Coronary artery (tissue), 2 donors: Measurements from ENCODE around the gene TRAT1.

Experiments used
- DNase-seq: peaks from one replicate; pipeline ENCODE4 v3.0.0-alpha.2; 2017; ENCODE audit warnings: low spot score
- H3K27ac ChIP-seq, 2 donors: fragments of 200-600 bp; sonication (generic); one replicate each; pipeline ENCODE4 v1.5.1; 2016 to 2019
- H3K4me3 ChIP-seq: fragments of 200-600 bp; sonication (generic); 2 replicates; pipeline ENCODE4 v1.5.1; 2016; ENCODE audit warnings: mild to moderate bottlenecking, moderate library complexity
- TF ChIP-seq, protein P1 (sequence below): fragments of 200-600 bp; sonication (generic); IDR thresholded peaks from one replicate; pipeline ENCODE4 v1.5.1; 2019; ENCODE audit warnings: antibody characterized with exemption

The TRAT1 gene

DNA sequence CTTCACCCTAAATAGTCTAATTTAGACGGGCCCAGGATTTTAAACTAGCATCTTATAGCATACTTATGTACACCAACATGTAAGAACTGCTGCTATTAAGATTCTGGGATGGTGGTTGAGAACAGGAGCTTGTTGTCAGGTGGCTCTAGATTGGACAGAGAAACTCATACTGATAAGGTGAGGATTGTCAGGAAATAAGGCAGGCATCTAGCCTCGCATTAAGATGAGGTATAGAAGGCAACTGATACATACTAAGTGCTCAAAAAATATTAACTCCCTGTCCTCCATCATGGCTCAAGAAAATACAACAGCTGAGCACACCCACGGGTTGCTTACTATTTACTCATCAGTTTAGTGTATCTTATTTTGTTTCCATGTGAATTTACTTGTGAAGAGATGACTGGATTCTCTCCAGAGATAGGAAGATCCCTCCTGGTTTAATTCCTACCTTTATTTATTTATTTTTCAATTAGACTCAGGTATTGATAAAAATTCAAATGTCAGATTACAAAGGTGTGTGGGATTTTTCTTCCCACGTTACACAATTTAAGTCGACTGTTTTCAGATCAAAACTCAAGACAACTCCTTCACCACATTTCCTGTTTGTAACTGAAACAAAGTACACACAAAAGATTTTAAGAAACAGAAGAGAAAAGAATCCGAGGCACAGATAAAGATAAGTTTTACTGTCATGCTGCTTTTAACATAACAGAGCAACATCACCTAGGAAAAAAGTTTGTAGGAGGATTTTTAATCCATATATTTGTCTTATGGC lies at the start of gene TRAT1:
TSS of gene TRAT1 (plus strand) at position 664 of the 775 bp plus-strand sequence. CDS start 142 bp downstream, outside the sequence.
- Histone ChIP-seq H3K4me3 (no peak within 1 kb of the TSS), H3K27ac (no peak within 1 kb of the TSS)
- TF ChIP-seq, protein P1, sequence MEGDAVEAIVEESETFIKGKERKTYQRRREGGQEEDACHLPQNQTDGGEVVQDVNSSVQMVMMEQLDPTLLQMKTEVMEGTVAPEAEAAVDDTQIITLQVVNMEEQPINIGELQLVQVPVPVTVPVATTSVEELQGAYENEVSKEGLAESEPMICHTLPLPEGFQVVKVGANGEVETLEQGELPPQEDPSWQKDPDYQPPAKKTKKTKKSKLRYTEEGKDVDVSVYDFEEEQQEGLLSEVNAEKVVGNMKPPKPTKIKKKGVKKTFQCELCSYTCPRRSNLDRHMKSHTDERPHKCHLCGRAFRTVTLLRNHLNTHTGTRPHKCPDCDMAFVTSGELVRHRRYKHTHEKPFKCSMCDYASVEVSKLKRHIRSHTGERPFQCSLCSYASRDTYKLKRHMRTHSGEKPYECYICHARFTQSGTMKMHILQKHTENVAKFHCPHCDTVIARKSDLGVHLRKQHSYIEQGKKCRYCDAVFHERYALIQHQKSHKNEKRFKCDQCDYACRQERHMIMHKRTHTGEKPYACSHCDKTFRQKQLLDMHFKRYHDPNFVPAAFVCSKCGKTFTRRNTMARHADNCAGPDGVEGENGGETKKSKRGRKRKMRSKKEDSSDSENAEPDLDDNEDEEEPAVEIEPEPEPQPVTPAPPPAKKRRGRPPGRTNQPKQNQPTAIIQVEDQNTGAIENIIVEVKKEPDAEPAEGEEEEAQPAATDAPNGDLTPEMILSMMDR = no peak
- DNase-seq = no peak

GRCh38 chr3:108775649-108776048 lies 46.9 kb upstream of the TRAT1 start:
- Histone ChIP-seq H3K27ac (no peak overlapping the region), H3K4me3 (no peak overlapping the region)
- TF ChIP-seq, protein P1 = no peak
- DNase-seq = no peak

DNA sequence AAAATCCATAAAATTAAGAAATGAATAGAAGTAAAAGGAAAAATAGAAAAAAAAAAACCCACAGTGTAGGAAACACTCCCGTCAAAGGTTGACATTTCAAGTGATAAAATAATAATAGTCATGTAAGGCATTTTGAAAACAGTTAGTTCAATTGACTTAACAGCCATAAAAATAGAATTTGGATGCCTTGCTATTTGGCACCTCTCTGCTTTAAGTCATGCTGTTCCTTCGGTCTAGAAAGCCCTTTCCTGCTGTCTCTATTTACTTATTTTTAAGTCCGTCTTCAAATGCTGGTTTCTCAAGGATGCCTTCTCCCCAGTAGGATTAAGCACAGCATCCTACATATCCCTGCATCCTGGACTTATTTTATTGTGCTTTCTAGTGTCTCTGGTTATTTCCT lies 43.1 kb upstream of the TRAT1 start:
- Histone ChIP-seq H3K27ac (no peak overlapping the region), H3K4me3 (no peak overlapping the region)
- TF ChIP-seq, protein P1 = no peak
- DNase-seq = no peak

DNA sequence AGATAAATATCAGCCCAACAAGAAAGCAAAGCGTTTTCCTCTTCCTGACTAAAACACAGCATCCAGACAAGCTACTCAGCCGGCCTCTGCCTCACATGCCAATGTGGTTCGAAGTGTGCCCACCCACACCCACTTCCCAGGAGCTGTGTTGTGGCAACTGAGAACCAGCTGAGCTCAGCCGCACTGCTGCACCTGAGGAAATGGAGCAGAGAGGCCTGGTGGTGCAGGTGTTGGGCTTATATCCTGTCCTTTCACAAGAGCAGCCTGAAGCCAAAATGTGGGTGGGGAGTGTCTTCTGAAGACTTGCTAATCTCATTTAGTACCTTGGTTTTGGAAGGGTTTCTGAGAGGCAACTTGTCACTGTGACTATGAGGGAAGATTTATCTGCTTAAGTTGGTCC lies 42.4 kb upstream of the TRAT1 start:
- Histone ChIP-seq H3K27ac (no peak overlapping the region), H3K4me3 (no peak overlapping the region)
- DNase-seq = no peak
- TF ChIP-seq, protein P1 = no peak

DNA sequence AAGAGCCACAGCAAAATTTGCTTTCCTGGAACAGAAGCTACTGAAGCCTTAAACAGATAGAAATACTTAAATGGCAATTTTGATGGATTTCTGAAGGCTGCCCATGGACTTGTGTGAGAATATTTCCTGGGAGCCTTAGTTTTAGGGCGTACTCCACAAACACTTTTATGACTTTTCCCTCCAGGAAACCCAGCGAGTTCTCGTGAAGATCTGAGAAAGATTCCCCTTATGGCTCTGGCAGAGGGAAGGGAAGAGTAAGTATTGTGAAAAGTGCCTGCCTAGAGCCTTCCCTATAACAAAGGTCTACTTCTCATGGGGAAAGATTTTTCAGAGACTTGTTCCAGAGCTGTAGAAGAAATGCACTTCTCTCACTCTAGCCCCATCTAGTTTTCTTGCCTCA lies 31.1 kb upstream of the TRAT1 start:
- TF ChIP-seq, protein P1 = no peak
- no peak for DNase-seq
- Histone ChIP-seq H3K4me3 (no peak overlapping the region), H3K27ac (no peak overlapping the region)

GRCh38 chr3:108804437-108804836 lies 18.1 kb upstream of the TRAT1 start:
- Histone ChIP-seq H3K4me3 (no peak overlapping the region), H3K27ac (no peak overlapping the region)
- TF ChIP-seq, protein P1 = no peak
- DNase-seq = no peak

DNA sequence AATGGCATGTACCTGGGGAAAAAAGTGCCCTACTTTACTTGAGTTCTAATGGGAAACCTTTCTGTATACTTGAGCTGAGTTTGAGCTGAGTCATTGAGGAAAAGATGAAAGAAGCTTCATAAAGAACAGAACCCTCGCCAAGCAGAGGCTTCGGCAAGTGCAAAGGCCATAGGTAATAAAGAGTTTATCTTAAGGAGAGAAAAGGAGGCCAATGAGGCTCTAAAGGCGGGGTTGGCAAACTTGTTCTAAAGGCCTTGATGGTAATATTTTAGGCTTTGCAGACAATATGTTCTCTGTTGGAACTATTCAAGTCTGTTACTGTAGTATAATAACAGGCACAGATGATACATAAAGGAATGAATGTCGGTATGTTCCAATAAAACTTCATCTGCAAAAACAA lies 17.6 kb upstream of the TRAT1 start:
- DNase-seq = no peak
- H3K27ac ChIP-seq = no peak overlapping the region
- TF ChIP-seq, protein P1 = no peak

More for the DNA sequence above, 17.6 kb upstream of the TRAT1 start:
- no peak overlapping the region for H3K4me3 ChIP-seq
